CD4-positive, alpha-beta T cell treated with Interleukin-15 for 1 hour (primary cell): ENCODE results near the gene LIG1.
"Not testable (repeated sequence)": the region's sequence is repeated elsewhere in the genome, so short reads cannot be mapped to it uniquely, and the experiment has no call there.

Experiments
- DNase-seq: peaks from one replicate; pipeline ENCODE4 v3.0.0-alpha.2; 2020

LIG1 gene

GRCh38 chr19:48118131-48118517 is 52.0 kb downstream of the LIG1 start:
- no peak for DNase-seq

GRCh38 chr19:48117515-48118130 is 52.5 kb downstream of the LIG1 start:
- DNase-seq = no peak

GRCh38 chr19:48113190-48113917 is 56.8 kb downstream of the LIG1 start:
- DNase-seq = no peak

GRCh38 chr19:48111280-48111679 is 58.9 kb downstream of the LIG1 start:
- no peak for DNase-seq

GRCh38 chr19:48110350-48110966 is 59.7 kb downstream of the LIG1 start, which contains the start of gene PLA2G4C:
Gene PLA2G4C (minus strand): TSS chr19:48110817. CDS start chr19:48106529, 4,288 bp downstream.
- DNase-seq = peak; percentile 82

- no peak for DNase-seq
These were observed 61.0 kb downstream of the LIG1 start for GRCh38 chr19:48108997-48109782.

- DNase-seq = no peak
These were observed 66.2 kb downstream of the LIG1 start for GRCh38 chr19:48103922-48104321.

GRCh38 chr19:48102870-48103751 is 67.0 kb downstream of the LIG1 start:
- DNase-seq = no peak

GRCh38 chr19:48095612-48096175 is 74.5 kb downstream of the LIG1 start:
- DNase-seq = no peak

- no peak for DNase-seq
These were observed 75.3 kb downstream of the LIG1 start for GRCh38 chr19:48094855-48095203.

- no peak for DNase-seq
These were observed 75.9 kb downstream of the LIG1 start for GRCh38 chr19:48094129-48094854.

GRCh38 chr19:48091111-48091718 is 78.9 kb downstream of the LIG1 start:
- not testable (repeated sequence) for DNase-seq

- no peak for DNase-seq
These were observed 79.8 kb downstream of the LIG1 start for GRCh38 chr19:48090281-48090802.

GRCh38 chr19:48088991-48089390 is 81.2 kb downstream of the LIG1 start:
- not testable (repeated sequence) for DNase-seq

- no peak for DNase-seq
These were observed 84.0 kb downstream of the LIG1 start for GRCh38 chr19:48085904-48086864.

- no peak for DNase-seq
These were observed 85.1 kb downstream of the LIG1 start for GRCh38 chr19:48085076-48085475.

- DNase-seq = no peak
These were observed 89.0 kb downstream of the LIG1 start for GRCh38 chr19:48081106-48081505.

GRCh38 chr19:48070177-48070769 is 99.9 kb downstream of the LIG1 start:
- DNase-seq = not testable (repeated sequence)

- DNase-seq = no peak
These were observed 100.7 kb downstream of the LIG1 start for GRCh38 chr19:48069435-48069834.
